Liver (tissue), 9 donors: ENCODE measurements around the gene AMZ1. TPM values are rescaled to one million over a fixed set of nuclear protein-coding genes. Genes with fewer than 3 reads are reported as not detected.

Experiments used
- DNase-seq: peaks from one replicate; pipeline ENCODE4 v3.0.0-alpha.2; 2017; ENCODE audit warnings: low spot score
- H3K27ac ChIP-seq, 2 donors: one replicate each; pipeline ENCODE4 v1.7.0; 2013; ENCODE audit warnings: inconsistent platforms in 2 of 2, low read length in 2 of 2, control low read depth in 1 of 2, low read depth in 1 of 2, mild to moderate bottlenecking in 1 of 2
- H3K27me3 ChIP-seq, 4 donors: one replicate each; pipeline versions ENCODE4 v1.6.1 to v1.7.0; 2013; ENCODE audit warnings: low read length in 3 of 4, inconsistent platforms in 1 of 4, mild to moderate bottlenecking in 1 of 4, moderate library complexity in 1 of 4; ENCODE audit not compliant: control insufficient read depth in 4 of 4, insufficient read depth in 4 of 4
- H3K36me3 ChIP-seq, 4 donors: one replicate each; pipeline versions ENCODE4 v1.6.1 to v1.7.0; 2013; ENCODE audit warnings: low read length in 3 of 4, mild to moderate bottlenecking in 3 of 4, low read depth in 1 of 4, moderate library complexity in 1 of 4; ENCODE audit not compliant: control insufficient read depth in 4 of 4, insufficient read depth in 3 of 4
- H3K4me1 ChIP-seq, 4 donors: one replicate each; pipeline versions ENCODE4 v1.6.1 to v1.7.0; 2013; ENCODE audit warnings: low read length in 3 of 4, mild to moderate bottlenecking in 3 of 4, moderate library complexity in 1 of 4; ENCODE audit not compliant: control insufficient read depth in 4 of 4, insufficient read depth in 4 of 4
- H3K4me3 ChIP-seq, 3 donors: one replicate each; pipeline versions ENCODE4 v1.6.1 to v1.7.0; 2013; ENCODE audit warnings: low read length in 3 of 3, control low read depth in 1 of 3, low read depth in 1 of 3, mild to moderate bottlenecking in 1 of 3
- H3K9ac ChIP-seq, 2 donors: one replicate each; pipeline ENCODE4 v1.7.0; 2013; ENCODE audit warnings: low read length in 2 of 2, mild to moderate bottlenecking in 2 of 2, moderate library complexity in 2 of 2, control low read depth in 1 of 2, low read depth in 1 of 2
- H3K9me3 ChIP-seq, 4 donors: one replicate each; pipeline versions ENCODE4 v1.6.1 to v1.7.0; 2013; ENCODE audit warnings: low read length in 3 of 4; ENCODE audit not compliant: control insufficient read depth in 4 of 4
- ATF3 ChIP-seq: IDR thresholded peaks from 2 replicates; pipeline ENCODE4 v1.6.1; 2016; ENCODE audit warnings: antibody characterized with exemption
- CTCF ChIP-seq: fragments of 150-350 bp; IDR thresholded peaks from 2 replicates; pipeline ENCODE4 v1.5.1; 2017; ENCODE audit warnings: improper control_type of control experiment, low read depth, low read length; ENCODE audit not compliant: missing input control
- EGR1 ChIP-seq, 2 donors: IDR thresholded peaks; 2 replicates each; pipeline ENCODE4 v1.6.1; 2016 to 2018; ENCODE audit warnings: antibody characterized with exemption in 2 of 2, low read depth in 2 of 2
- FOXA1 ChIP-seq: IDR thresholded peaks from 2 replicates; pipeline ENCODE4 v1.6.1; 2016; ENCODE audit warnings: antibody characterized with exemption
- RAD21 ChIP-seq, 2 donors: IDR thresholded peaks; 2 replicates each; pipeline ENCODE4 v1.6.1; 2016; ENCODE audit warnings: antibody characterized with exemption in 2 of 2, mild to moderate bottlenecking in 2 of 2
- REST ChIP-seq: IDR thresholded peaks from 2 replicates; pipeline ENCODE4 v1.6.1; 2016; ENCODE audit warnings: antibody characterized with exemption, mild to moderate bottlenecking
- RXRA ChIP-seq, 2 donors: IDR thresholded peaks; 2 replicates each; pipeline ENCODE4 v1.6.1; 2017 to 2018; ENCODE audit warnings: antibody characterized with exemption in 2 of 2, mild to moderate bottlenecking in 1 of 2
- SP1 ChIP-seq: IDR thresholded peaks from 2 replicates; pipeline ENCODE4 v1.6.1; 2018; ENCODE audit warnings: antibody characterized with exemption, mild to moderate bottlenecking
- WGBS: extraction: QIAGEN DNeasy Blood & Tissue Kit; methylation state at CpG from one replicate; pipeline ENCODE4 v1.1.7; 2013; 5-methylcytosine and 5-hydroxymethylcytosine counted together
- polyA plus RNA-seq, 2 donors: library from polyadenylated mRNA; stranded (reverse) in 1 of 2; unstranded in 1 of 2; fragments of 200-250 nt in 1 of 2; fragments of >200 nt in 1 of 2; fragmentation: Nextera tagmentation in 1 of 2; extraction: Ambion mirVana in 1 of 2; gene quantifications; one replicate each; pipeline versions ENCODE4 v1.2.1 to v1.2.3, GENCODE V29; 2013 to 2015
- total RNA-seq, 2 donors: library from RNA; depleted of rRNA; stranded (reverse); fragments of >200 nt; gene quantifications; one replicate each; pipeline ENCODE4 v1.2.3, GENCODE V29; 2014
- donor health status: healthy.
- donor health status: healthy.
- donor health status: healthy.
- donor health status: healthy.
- donor health status: healthy.

AMZ1 gene
- total and polyA plus RNA-seq, 4 donors, result 0.10 to 1.3 (median 1.1) TPM; not detected in 1

- WGBS, result 25% methylated on average over 27 of the region's 27 CpGs
- H3K27me3 ChIP-seq, result peaks cover 0 to 2% (median 0%) of the 10 kb centered on the region in 4 donors
Measured at GRCh38 chr7:2680792-2681490, 7.1 kb upstream of the AMZ1 start.

More at GRCh38 chr7:2680792-2681490, 7.1 kb upstream of the AMZ1 start:
- no peak overlapping the region for H3K27ac ChIP-seq
- TF ChIP-seq RAD21 (IDR thresholded peaks at IDR 0.05), result peak; percentile 88 to 90
- no peak for TF ChIP-seq FOXA1
- no peak for TF ChIP-seq REST
- no peak for TF ChIP-seq EGR1 (IDR thresholded peaks at IDR 0.05; ENCODE audit: low read depth in 2 of 2)
- no peak for TF ChIP-seq ATF3
- peak; percentile 57 to 71 for TF ChIP-seq RXRA (IDR thresholded peaks at IDR 0.05)
- TF ChIP-seq SP1, result no peak
- peak; percentile 67 for TF ChIP-seq CTCF
- no peaks in the 10 kb centered on the region for H3K36me3 ChIP-seq
- peaks cover 0 to 3% (median 1%) of the 10 kb centered on the region in 4 donors for H3K4me1 ChIP-seq
- H3K9ac ChIP-seq, result no peak overlapping the region
- no peak overlapping the region for H3K4me3 ChIP-seq
- DNase-seq, result peak; percentile 81
- no peaks in the 10 kb centered on the region for H3K9me3 ChIP-seq
